ENCODE measurements around the gene SLC6A18.
"Not testable (repeated sequence)": the region's sequence is repeated elsewhere in the genome, so short reads cannot be mapped to it uniquely, and the experiment has no call there.

Gene SLC6A18

DNA sequence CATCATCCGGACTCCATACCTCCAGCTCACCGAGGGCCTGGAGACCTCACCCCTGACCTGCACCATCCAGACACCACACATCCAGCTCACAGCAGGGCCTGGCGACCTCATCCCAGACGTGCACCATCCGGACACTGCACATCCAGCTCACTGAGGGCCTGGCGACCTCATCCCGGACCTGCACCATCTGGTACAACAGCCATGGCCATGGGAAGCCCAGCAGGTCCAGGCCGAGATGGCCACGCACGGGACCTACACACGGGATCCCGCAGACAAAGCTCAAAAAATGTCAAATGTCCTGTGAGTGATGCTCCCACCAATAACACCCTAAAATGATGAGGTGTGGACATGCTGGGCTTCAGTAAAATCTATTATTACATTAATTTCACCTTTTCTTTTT is 60.0 kb downstream of the SLC6A18 start:
- DNase-seq (ENCODE audit: low read depth in 2 of 3, low spot score in 1 of 3): no peak

DNA sequence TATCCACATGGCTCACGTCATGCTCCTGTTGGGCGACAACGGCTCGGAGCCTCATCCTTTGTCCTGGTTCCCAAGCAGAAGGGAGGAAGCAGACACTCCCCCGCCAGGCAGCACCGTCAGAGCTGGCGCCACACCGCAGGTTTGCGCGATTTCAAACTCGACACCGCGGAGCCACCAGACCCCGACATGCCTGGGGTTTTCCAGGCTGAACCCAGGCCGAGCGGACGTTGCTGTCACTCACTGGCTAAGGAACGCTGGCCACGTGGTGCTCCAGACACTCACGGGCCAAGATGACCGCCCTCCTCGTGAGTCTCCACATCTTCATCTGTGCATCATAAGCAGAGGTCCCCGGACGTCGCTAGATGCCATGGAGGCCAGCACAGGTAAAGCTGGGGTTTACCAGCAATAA is 60.7 kb downstream of the SLC6A18 start:
- no peak for DNase-seq (ENCODE audit: low read depth in 2 of 3, low spot score in 1 of 3)

DNA sequence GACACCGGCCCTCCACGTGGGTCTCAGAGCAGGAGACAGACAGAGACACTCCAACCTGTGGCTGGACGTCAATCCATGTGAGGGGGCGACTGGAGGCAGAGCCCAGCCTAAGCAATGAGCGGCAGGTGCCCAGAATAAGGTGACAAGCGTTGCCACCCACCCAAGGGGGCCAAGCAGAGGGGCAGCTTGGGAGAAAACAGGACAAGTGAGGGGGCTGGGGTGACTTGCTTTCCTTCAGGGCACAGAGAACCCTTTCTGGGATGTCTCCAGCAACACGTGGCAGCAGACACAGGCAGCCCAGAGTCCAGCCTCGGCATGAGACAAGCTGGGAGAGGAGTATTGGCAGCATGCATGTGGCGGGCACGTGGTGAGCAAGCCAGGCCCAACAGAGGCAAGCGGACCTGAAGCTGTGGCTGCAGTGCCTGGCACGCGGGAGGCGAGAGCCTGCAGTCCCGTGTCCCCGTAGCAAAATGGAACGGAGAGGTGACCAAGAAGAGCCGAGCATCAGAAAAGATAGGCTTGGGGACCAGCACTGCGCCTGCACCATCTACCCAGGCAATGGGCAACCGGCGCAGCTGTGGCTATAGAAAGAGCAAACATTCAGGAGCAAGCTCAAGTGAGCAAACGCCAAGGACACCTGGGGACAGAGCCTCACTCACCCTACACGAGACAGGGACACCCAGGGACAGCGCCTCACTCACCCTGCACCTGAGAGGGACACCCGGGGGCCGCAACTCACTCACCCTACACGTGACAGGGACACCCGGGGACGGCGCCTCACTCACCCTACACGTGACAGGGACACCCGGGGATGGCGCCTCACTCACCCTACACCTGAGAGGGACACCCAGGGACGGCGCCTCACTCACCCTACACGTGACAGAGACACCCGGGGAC is 63.5 kb downstream of the SLC6A18 start:
- DNase-seq (ENCODE audit: low read depth in 2 of 3, low spot score in 1 of 3): no peak

DNA sequence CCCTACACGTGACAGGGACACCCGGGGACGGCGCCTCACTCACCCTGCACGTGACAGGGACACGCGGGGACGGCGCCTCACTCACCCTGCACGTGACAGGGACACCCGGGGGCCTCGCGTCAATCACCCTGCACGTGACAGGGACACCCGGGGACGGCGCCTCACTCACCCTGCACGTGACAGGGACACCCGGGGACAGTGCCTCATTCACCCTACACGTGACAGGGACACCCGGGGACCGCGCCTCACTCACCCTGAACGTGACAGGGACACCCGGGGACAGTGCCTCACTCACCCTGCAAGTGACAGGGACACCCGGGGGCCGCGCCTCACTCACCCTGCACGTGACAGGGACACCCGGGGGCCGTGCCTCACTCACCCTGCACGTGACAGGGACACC is 64.4 kb downstream of the SLC6A18 start:
- not testable (repeated sequence) for DNase-seq (ENCODE audit: low read depth in 2 of 3, low spot score in 1 of 3)

DNA sequence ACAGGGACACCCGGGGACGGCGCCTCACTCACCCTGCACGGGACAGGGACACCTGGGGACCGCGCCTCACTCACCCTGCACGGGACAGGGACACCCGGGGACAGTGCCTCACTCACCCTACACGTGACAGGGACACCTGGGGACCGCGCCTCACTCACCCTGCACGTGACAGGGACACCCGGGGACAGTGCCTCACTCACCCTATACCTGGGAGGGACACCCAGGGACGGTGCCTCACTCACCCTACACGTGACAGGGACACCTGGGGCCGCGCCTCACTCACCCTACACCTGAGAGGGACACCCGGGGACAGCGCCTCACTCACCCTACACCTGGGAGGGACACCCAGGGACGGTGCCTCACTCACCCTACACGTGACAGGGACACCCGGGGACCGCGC is 65.8 kb downstream of the SLC6A18 start:
- DNase-seq (ENCODE audit: low read depth in 2 of 3, low spot score in 1 of 3): not testable (repeated sequence)

DNA sequence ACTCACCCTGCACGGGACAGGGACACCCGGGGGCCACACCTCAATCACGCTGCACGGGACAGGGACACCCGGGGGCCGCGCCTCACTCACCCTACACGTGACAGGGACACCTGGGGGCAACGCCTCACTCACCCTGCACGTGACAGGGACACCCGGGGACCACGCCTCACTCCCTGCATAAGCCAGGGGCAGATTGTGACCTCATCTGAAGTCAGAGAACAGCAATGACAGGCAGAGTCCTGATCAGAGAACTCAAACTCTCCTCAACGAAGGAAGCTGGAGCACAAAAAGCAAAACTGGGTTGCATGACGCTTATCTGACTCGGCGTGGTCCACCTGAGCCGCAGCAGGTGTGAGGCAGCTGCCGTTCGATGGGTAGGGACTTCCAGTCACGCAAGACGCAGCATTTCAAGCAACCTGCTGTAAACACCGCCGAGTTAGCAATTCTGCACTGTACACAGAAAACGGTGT is 66.5 kb downstream of the SLC6A18 start:
- DNase-seq (ENCODE audit: low read depth in 2 of 3, low spot score in 1 of 3): no peak

DNA sequence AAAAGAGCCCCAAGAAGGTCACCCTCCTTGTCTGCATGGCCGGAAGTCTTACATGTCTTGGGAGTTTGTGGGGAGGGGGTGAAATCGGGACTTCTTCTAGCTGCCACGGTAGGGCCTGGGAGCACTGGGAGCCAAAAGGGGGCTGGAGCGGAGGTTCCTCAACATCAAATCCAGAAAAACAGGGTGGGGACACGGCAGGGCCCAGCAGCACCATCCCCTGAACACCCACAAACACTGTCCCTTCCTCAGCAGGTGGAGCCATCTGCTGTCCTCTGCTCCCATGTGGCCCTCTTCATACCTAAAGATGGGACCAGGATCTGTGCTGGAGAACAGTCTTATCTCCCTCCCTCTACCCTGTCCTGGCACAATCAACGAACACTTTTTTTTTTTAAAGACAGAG is 67.0 kb downstream of the SLC6A18 start:
- no peak for DNase-seq (ENCODE audit: low read depth in 2 of 3, low spot score in 1 of 3)

DNA sequence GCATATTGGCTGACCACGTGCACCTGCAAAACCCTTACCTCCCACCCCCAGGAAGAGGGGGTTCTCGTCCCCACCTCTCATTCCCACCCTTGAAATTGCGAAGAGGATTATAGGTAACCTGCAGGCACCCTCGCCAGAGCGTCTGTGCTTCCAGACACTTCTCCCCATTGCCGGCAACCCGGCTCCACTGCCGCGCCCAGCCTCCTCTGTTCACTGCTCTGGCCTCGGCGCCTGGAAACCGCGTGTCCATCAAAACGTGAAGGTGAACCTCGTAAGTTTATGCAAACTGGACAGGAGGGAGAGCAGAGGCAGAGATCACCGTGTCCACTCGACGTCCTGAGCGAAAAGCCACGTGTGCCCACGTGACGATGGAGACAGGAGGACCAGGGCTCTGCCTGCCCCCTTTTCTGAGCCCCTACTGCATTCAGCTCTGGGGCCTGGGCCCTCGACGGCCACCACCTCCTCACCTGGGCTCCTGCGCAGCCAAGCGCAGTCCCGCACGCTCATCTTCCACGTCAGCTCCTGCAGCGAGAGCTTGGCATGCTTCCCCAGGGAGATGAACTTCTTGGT is 67.8 kb downstream of the SLC6A18 start:
- no peak for DNase-seq (ENCODE audit: low read depth in 2 of 3, low spot score in 1 of 3)

DNA sequence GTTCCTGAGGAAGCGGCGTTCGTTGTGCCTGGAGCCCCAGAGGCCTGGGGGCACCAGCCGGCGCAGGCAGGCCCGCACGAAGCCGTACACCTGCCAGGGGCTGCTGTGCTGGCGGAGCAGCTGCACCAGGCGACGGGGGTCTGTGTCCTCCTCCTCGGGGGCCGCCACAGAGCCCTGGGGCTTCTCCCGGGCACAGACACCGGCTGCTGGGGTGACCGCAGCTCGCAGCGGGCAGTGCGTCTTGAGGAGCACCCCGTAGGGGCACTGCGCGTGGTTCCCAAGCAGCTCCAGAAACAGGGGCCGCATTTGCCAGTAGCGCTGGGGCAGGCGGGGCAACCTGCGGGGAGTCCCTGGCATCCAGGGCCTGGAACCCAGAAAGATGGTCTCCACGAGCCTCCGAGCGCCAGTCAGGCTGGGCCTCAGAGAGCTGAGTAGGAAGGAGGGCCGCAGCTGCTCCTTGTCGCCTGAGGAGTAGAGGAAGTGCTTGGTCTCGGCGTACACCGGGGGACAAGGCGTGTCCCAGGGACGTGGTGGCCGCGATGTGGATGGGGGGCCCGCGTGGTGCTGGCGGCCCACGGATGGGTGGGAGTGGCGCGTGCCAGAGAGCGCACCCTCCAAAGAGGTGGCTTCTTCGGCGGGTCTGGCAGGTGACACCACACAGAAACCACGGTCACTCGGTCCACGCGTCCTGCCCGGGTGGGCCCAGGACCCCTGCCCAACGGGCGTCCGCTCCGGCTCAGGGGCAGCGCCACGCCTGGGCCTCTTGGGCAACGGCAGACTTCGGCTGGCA is 68.4 kb downstream of the SLC6A18 start:
- no peak for DNase-seq (ENCODE audit: low read depth in 2 of 3, low spot score in 1 of 3)

DNA sequence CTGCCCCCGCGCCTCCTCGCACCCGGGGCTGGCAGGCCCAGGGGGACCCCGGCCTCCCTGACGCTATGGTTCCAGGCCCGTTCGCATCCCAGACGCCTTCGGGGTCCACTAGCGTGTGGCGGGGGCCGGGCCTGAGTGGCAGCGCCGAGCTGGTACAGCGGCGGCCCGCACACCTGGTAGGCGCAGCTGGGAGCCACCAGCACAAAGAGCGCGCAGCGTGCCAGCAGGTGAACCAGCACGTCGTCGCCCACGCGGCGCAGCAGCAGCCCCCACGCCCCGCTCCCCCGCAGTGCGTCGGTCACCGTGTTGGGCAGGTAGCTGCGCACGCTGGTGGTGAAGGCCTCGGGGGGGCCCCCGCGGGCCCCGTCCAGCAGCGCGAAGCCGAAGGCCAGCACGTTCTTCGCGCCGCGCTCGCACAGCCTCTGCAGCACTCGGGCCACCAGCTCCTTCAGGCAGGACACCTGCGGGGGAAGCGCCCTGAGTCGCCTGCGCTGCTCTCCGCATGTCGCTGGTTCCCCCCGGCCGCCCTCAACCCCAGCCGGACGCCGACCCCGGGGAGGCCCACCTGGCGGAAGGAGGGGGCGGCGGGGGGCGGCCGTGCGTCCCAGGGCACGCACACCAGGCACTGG is 69.1 kb downstream of the SLC6A18 start:
- no peak for DNase-seq (ENCODE audit: low read depth in 2 of 3, low spot score in 1 of 3)

DNA sequence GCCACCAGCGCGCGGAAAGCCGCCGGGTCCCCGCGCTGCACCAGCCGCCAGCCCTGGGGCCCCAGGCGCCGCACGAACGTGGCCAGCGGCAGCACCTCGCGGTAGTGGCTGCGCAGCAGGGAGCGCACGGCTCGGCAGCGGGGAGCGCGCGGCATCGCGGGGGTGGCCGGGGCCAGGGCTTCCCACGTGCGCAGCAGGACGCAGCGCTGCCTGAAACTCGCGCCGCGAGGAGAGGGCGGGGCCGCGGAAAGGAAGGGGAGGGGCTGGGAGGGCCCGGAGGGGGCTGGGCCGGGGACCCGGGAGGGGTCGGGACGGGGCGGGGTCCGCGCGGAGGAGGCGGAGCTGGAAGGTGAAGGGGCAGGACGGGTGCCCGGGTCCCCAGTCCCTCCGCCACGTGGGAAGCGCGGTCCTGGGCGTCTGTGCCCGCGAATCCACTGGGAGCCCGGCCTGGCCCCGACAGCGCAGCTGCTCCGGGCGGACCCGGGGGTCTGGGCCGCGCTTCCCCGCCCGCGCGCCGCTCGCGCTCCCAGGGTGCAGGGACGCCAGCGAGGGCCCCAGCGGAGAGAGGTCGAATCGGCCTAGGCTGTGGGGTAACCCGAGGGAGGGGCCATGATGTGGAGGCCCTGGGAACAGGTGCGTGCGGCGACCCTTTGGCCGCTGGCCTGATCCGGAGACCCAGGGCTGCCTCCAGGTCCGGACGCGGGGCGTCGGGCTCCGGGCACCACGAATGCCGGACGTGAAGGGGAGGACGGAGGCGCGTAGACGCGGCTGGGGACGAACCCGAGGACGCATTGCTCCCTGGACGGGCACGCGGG is 69.9 kb downstream of the SLC6A18 start, which contains the start of gene TERT:
TERT (minus strand) TSS at position 234 of the 815 bp plus-strand sequence; CDS start at position 155, 79 bp downstream.
- peak; percentile 69 to 78 (median 73) for DNase-seq (ENCODE audit: low read depth in 2 of 3, low spot score in 1 of 3)

DNA sequence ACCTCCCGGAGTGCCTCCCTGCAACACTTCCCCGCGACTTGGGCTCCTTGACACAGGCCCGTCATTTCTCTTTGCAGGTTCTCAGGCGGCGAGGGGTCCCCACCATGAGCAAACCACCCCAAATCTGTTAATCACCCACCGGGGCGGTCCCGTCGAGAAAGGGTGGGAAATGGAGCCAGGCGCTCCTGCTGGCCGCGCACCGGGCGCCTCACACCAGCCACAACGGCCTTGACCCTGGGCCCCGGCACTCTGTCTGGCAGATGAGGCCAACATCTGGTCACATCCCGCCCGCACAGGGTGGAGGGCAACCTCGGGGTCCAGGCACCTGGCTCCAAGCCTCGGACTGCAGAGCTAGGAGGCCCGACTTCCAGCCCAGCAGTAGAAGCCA is 70.5 kb downstream of the SLC6A18 start:
- DNase-seq (ENCODE audit: low read depth in 2 of 3, low spot score in 1 of 3): no peak
